Renal cortex interstitium (tissue), 11 donors: Measurements from ENCODE around the gene LPAR1. TPM values are rescaled to one million over a fixed set of nuclear protein-coding genes. Genes with fewer than 3 reads are reported as not detected.

Experiments used
- DNase-seq, 11 donors: peaks; one replicate each; pipeline ENCODE4 v3.0.0-alpha.2; 2013; ENCODE audit warnings: low read depth in 9 of 11, low spot score in 4 of 11; ENCODE audit errors: extremely low read depth in 1 of 11
- polyA plus RNA-seq, 3 donors: library from polyadenylated mRNA; unstranded; fragments of 120-200 nt; gene quantifications; one replicate each; pipeline ENCODE4 v1.2.1, GENCODE V29; 2013; ENCODE audit not compliant: insufficient read length in 3 of 3

Gene LPAR1
- polyA plus RNA-seq, 3 donors, result 22.5 to 29.8 (median 24.6) TPM

GRCh38 chr9:111013707-111014106 lies 24.6 kb downstream of the LPAR1 start:
- DNase-seq, result no peak

GRCh38 chr9:111013250-111013649 lies 25.0 kb downstream of the LPAR1 start:
- no peak for DNase-seq

GRCh38 chr9:111008158-111009075 lies 29.9 kb downstream of the LPAR1 start:
- DNase-seq, result no peak

- no peak for DNase-seq
Observed at GRCh38 chr9:111005746-111006470, 32.4 kb downstream of the LPAR1 start.

GRCh38 chr9:111004936-111005335 lies 33.3 kb downstream of the LPAR1 start:
- no peak for DNase-seq

GRCh38 chr9:111003182-111003581 lies 35.1 kb downstream of the LPAR1 start:
- DNase-seq, result no peak

- DNase-seq, result no peak
Observed at GRCh38 chr9:111001526-111001925, 36.7 kb downstream of the LPAR1 start.

GRCh38 chr9:111000202-111000601 lies 38.1 kb downstream of the LPAR1 start:
- no peak for DNase-seq

- DNase-seq, result no peak
Observed at GRCh38 chr9:110999379-110999778, 38.9 kb downstream of the LPAR1 start.

GRCh38 chr9:110997847-110998246 lies 40.4 kb downstream of the LPAR1 start:
- DNase-seq, result no peak

- peak in 4 of 11 donors; percentile 15 to 29 (median 26) for DNase-seq
Observed at GRCh38 chr9:110996436-110997220, 41.6 kb downstream of the LPAR1 start.

GRCh38 chr9:110995420-110996340 lies 42.6 kb downstream of the LPAR1 start:
- DNase-seq, result no peak

GRCh38 chr9:110994771-110995241 lies 43.5 kb downstream of the LPAR1 start:
- DNase-seq, result no peak

GRCh38 chr9:110990481-110990880 lies 47.8 kb downstream of the LPAR1 start:
- DNase-seq, result no peak

- DNase-seq, result no peak
Observed at GRCh38 chr9:110986529-110986928, 51.7 kb downstream of the LPAR1 start.

- DNase-seq, result no peak
Observed at GRCh38 chr9:110984890-110985437, 53.3 kb downstream of the LPAR1 start.

- DNase-seq, result no peak
Observed at GRCh38 chr9:110980261-110980660, 58.0 kb downstream of the LPAR1 start.

- no peak for DNase-seq
Observed at GRCh38 chr9:110979636-110980035, 58.6 kb downstream of the LPAR1 start.
